ENCODE results near the gene ZNF823. TPM values are rescaled to one million over a fixed set of nuclear protein-coding genes. Genes with fewer than 3 reads are reported as not detected.
"Not testable (repeated sequence)": the region's sequence is repeated elsewhere in the genome, so short reads cannot be mapped to it uniquely, and the experiment has no call there.

Gene ZNF823
- total RNA-seq, 2 donors from 2014 or later: 3.5 to 5.9 TPM

DNA sequence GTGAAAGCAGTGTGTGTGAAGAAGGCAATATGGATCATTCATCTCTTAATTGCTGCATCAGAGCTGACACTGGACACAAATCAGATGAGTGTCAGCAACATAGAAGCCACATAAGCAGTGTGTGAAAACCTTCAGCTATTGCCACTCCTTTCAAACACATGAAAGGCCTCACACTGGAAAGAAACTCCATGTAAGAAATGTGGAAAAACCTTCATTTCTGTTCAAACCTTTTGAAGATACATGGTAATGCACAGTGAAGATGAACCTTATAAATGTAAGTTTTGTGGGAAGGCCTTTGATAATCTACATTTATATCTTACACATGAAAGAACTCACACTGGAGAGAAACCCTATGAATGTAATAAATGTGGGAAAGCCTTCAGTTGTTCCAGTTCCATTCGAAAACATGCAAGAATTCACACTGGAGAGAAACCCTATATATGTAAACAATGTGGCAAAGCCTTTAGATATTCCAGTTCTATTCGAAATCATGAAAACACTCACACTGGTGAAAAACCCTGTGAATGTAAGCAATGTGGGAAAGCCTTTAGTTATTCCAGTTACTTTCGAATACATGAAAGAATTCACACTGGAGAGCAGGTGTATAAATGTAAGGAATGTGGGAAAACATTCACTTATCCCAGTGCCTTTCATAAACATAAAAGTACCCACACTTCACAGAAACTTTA is 53.6 kb downstream of the ZNF823 start:
- no peaks in the 10 kb centered on the region for H3K27me3 ChIP-seq (replicated peaks; ENCODE audit: insufficient read depth)
- TF ChIP-seq POLR2A (IDR thresholded peaks at IDR 0.05): no peak
- TF ChIP-seq POLR2AphosphoS5 (IDR thresholded peaks at IDR 0.05): no peak
- TF ChIP-seq CTCF (IDR thresholded peaks at IDR 0.05): no peak
- H3K36me3 ChIP-seq: no peaks in the 10 kb centered on the region
- 97% methylated on average over 3 of the region's 3 CpGs for WGBS
- H3K4me1 ChIP-seq (replicated peaks): no peaks in the 10 kb centered on the region
- H3K9me3 ChIP-seq: no peaks in the 10 kb centered on the region
- no peak for DNase-seq (ENCODE audit: low spot score)
- H3K4me3 ChIP-seq: no peak overlapping the region
- H3K27ac ChIP-seq: no peak overlapping the region
- intact Hi-C loops (cut with DNase I): no loop called here

DNA sequence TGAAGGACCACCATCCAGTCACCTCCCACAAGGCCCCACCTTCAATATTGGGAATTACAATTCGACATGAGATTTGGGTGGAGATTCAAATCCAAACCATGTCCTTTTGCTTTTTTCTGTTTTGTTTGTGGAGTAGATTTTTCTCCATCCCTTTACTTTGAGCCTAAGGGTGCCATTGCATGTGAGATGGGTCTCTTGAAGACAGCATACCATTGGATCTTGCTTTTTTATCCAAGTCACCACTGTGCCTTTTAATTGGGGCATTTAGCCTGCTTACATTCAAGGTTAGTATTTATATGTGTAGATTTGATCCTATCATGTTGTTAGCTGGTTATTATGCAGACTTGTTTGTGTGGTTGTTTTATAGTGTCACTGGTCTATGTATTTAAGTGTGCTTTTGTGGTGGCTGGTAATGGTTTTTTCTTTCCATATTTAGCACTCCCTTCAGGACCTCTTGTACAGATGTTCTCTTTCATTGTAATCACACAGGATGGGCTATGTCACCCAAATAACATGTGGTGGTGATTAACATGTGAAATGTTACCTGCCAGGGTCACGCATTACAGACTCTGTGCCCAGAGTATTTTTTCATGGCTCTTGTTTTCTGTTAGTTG is 58.0 kb downstream of the ZNF823 start:
- no peaks in the 10 kb centered on the region for H3K36me3 ChIP-seq
- no peaks in the 10 kb centered on the region for H3K9me3 ChIP-seq
- no peak for DNase-seq (ENCODE audit: low spot score)
- no peaks in the 10 kb centered on the region for H3K27me3 ChIP-seq (replicated peaks; ENCODE audit: insufficient read depth)
- no peaks in the 10 kb centered on the region for H3K4me1 ChIP-seq (replicated peaks)
- H3K27ac ChIP-seq: no peak overlapping the region
- intact Hi-C loops (cut with DNase I): no loop called here
- WGBS: 98% methylated on average over 2 of the region's 2 CpGs
- no peak overlapping the region for H3K4me3 ChIP-seq
- TF ChIP-seq POLR2A (IDR thresholded peaks at IDR 0.05) (no peak), POLR2AphosphoS5 (IDR thresholded peaks at IDR 0.05) (no peak), CTCF (IDR thresholded peaks at IDR 0.05) (no peak)

DNA sequence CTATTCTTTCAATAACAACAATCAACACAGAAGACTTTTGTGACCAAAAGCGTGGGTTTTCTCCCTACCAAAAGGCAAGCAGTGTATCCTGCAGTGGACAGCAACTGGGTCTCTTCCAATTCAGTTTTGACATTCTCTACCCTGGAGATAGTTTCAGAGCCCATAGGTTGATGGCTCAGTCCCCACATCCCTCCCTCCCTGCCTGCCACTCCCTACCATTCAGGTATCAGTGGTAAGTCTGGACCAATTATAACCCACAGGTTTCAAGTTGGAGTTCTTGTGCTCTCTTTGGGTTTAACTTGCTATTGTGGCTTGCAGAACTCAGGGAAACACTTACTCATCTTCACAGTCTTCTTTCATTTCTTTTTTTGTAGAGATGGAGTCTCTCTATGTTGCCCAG is 60.2 kb downstream of the ZNF823 start:
- intact Hi-C loops (cut with DNase I): no loop called here
- 94% methylated on average over 1 of the region's 1 CpG for WGBS
- Histone ChIP-seq H3K27me3 (replicated peaks; ENCODE audit: insufficient read depth) (no peaks in the 10 kb centered on the region), H3K36me3 (no peaks in the 10 kb centered on the region), H3K9me3 (no peaks in the 10 kb centered on the region), H3K4me3 (no peak overlapping the region), H3K27ac (no peak overlapping the region), H3K4me1 (replicated peaks) (no peaks in the 10 kb centered on the region)
- TF ChIP-seq POLR2AphosphoS5 (IDR thresholded peaks at IDR 0.05): no peak
- TF ChIP-seq POLR2A (IDR thresholded peaks at IDR 0.05): no peak
- no peak for TF ChIP-seq CTCF (IDR thresholded peaks at IDR 0.05)
- DNase-seq (ENCODE audit: low spot score): no peak

- DNase-seq (ENCODE audit: low spot score); H3K4me1 ChIP-seq (replicated peaks); H3K27ac ChIP-seq; H3K36me3 ChIP-seq; H3K27me3 ChIP-seq (replicated peaks; ENCODE audit: insufficient read depth); H3K9me3 ChIP-seq; intact Hi-C loops (cut with DNase I); H3K4me3 ChIP-seq: not testable (repeated sequence)
- 95% methylated on average over 39 of the region's 47 CpGs for WGBS
Measured at GRCh38 chr19:11676661-11677600, 61.8 kb downstream of the ZNF823 start.

GRCh38 chr19:11675569-11675968 is 63.2 kb downstream of the ZNF823 start:
- 95% methylated on average over 6 of the region's 6 CpGs for WGBS
- no peak overlapping the region for H3K27ac ChIP-seq
- no peaks in the 10 kb centered on the region for H3K4me1 ChIP-seq (replicated peaks)
- TF ChIP-seq POLR2A (IDR thresholded peaks at IDR 0.05) (no peak), POLR2AphosphoS5 (IDR thresholded peaks at IDR 0.05) (no peak), CTCF (IDR thresholded peaks at IDR 0.05) (no peak)
- no peaks in the 10 kb centered on the region for H3K9me3 ChIP-seq
- H3K36me3 ChIP-seq: no peaks in the 10 kb centered on the region
- H3K27me3 ChIP-seq (replicated peaks; ENCODE audit: insufficient read depth): no peaks in the 10 kb centered on the region
- no peak overlapping the region for H3K4me3 ChIP-seq
- DNase-seq (ENCODE audit: low spot score): no peak
- intact Hi-C loops (cut with DNase I): no loop called here
